ENCODE data around the gene MAD2L2. TPM values are rescaled to one million over a fixed set of nuclear protein-coding genes. Genes with fewer than 3 reads are reported as not detected.

MAD2L2 gene
- total and polyA plus RNA-seq, 12 donors = 15.6 to 71.2 (median 28.1) TPM

- no peak overlapping the region for H3K4me3 ChIP-seq
- no peaks in the 10 kb centered on the region for H3K36me3 ChIP-seq (replicated peaks in 1 of 2)
- no peak for DNase-seq
- no peak overlapping the region for H3K27ac ChIP-seq
- no peaks in the 10 kb centered on the region for H3K4me1 ChIP-seq (replicated peaks in 1 of 2)
- TF ChIP-seq, protein P1, sequence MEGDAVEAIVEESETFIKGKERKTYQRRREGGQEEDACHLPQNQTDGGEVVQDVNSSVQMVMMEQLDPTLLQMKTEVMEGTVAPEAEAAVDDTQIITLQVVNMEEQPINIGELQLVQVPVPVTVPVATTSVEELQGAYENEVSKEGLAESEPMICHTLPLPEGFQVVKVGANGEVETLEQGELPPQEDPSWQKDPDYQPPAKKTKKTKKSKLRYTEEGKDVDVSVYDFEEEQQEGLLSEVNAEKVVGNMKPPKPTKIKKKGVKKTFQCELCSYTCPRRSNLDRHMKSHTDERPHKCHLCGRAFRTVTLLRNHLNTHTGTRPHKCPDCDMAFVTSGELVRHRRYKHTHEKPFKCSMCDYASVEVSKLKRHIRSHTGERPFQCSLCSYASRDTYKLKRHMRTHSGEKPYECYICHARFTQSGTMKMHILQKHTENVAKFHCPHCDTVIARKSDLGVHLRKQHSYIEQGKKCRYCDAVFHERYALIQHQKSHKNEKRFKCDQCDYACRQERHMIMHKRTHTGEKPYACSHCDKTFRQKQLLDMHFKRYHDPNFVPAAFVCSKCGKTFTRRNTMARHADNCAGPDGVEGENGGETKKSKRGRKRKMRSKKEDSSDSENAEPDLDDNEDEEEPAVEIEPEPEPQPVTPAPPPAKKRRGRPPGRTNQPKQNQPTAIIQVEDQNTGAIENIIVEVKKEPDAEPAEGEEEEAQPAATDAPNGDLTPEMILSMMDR (IDR thresholded peaks at IDR 0.05) = no peak
- TF ChIP-seq POLR2A (IDR thresholded peaks at IDR 0.05) = no peak
- H3K9me3 ChIP-seq (replicated peaks in 1 of 3) = no peaks in the 10 kb centered on the region
- 76 to 85% (median 84%) methylated on average over 4 of the region's 4 CpGs for WGBS, 4 donors
- H3K27me3 ChIP-seq = no peaks in the 10 kb centered on the region
- intact Hi-C loops (cut with DNase I) = no loop called here
These were observed 41.6 kb downstream of the MAD2L2 start for GRCh38 chr1:11639372-11639771.

DNA sequence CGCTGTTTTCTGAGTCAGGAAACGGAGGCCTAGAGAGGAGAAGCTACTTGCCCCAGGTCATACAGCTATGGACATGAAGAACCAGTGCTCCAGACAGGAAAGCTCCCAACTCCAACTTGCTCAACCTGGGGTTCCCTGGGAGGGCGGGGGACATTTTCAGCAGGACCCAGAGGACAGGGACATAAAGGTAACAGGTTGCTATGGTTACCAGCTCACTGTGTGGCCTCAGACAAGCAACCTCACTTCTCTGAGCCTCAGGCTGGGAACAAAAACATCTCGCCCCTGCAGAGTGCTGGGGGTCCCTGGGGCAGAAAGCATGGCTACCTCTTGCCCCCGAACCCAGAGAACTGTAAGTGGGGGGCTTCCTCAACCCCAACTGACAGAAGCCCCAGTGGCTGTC, 42.8 kb downstream of the MAD2L2 start:
- TF ChIP-seq, protein P1 (IDR thresholded peaks at IDR 0.05) = no peak
- no peak for TF ChIP-seq POLR2A (IDR thresholded peaks at IDR 0.05)
- Histone ChIP-seq H3K4me1 (replicated peaks in 1 of 2) (no peaks in the 10 kb centered on the region), H3K27ac (no peak overlapping the region), H3K27me3 (peaks cover 4% of the 10 kb centered on the region), H3K4me3 (no peak overlapping the region), H3K9me3 (replicated peaks in 1 of 3) (no peaks in the 10 kb centered on the region), H3K36me3 (replicated peaks in 1 of 2) (no peaks in the 10 kb centered on the region)
- WGBS, 4 donors = 34 to 50% (median 44%) methylated on average over 4 to 5 of the region's 5 CpGs
- intact Hi-C loops (cut with DNase I) = no loop called here
- no peak for DNase-seq

GRCh38 chr1:11634365-11635192, 46.4 kb downstream of the MAD2L2 start:
- intact Hi-C loops (cut with DNase I) = no loop called here
- H3K27me3 ChIP-seq = peaks cover 7% of the 10 kb centered on the region
- no peak for DNase-seq
- H3K27ac ChIP-seq = no peak overlapping the region
- no peak overlapping the region for H3K4me3 ChIP-seq
- no peaks in the 10 kb centered on the region for H3K36me3 ChIP-seq (replicated peaks in 1 of 2)
- no peak for TF ChIP-seq POLR2A (IDR thresholded peaks at IDR 0.05)
- TF ChIP-seq, protein P1 (IDR thresholded peaks at IDR 0.05) = no peak
- 62 to 69% (median 68%) methylated on average over 11 of the region's 11 CpGs for WGBS, 4 donors
- H3K9me3 ChIP-seq (replicated peaks in 1 of 3) = no peaks in the 10 kb centered on the region
- no peaks in the 10 kb centered on the region for H3K4me1 ChIP-seq (replicated peaks in 1 of 2)

GRCh38 chr1:11629184-11630016, 51.5 kb downstream of the MAD2L2 start:
- no peak for DNase-seq
- H3K4me1 ChIP-seq (replicated peaks in 1 of 2) = no peaks in the 10 kb centered on the region
- H3K36me3 ChIP-seq (replicated peaks in 1 of 2) = no peaks in the 10 kb centered on the region
- intact Hi-C loops (cut with DNase I) = no loop called here
- no peak overlapping the region for H3K4me3 ChIP-seq
- no peak overlapping the region for H3K27ac ChIP-seq
- H3K9me3 ChIP-seq (replicated peaks in 1 of 3) = no peaks in the 10 kb centered on the region
- TF ChIP-seq POLR2A (IDR thresholded peaks at IDR 0.05) = no peak
- TF ChIP-seq, protein P1 (IDR thresholded peaks at IDR 0.05) = no peak
- peaks cover 7% of the 10 kb centered on the region for H3K27me3 ChIP-seq
- 28 to 37% (median 35%) methylated on average over 8 to 15 of the region's 15 CpGs for WGBS, 4 donors
